22Rv1 (cell line): ENCODE data around the gene IL19.

Source experiments
- H3K27ac ChIP-seq: fragments of 450-650 bp; 2 replicates; pipeline ENCODE4 v1.5.1; 2017
- CTCF ChIP-seq: fragments of 450-650 bp; IDR thresholded peaks from 2 replicates; pipeline ENCODE4 v1.5.1; 2017; ENCODE audit warnings: mild to moderate bottlenecking
- ZFX ChIP-seq: fragments of 450-650 bp; IDR thresholded peaks from 2 replicates; pipeline ENCODE4 v1.6.1; 2017; ENCODE audit warnings: antibody characterized with exemption, borderline replicate concordance

IL19 gene

GRCh38 chr1:206834711-206835110, 64.1 kb downstream of the IL19 start:
- TF ChIP-seq ZFX (no peak), CTCF (no peak)

GRCh38 chr1:206835186-206835585, 64.6 kb downstream of the IL19 start:
- no peak for TF ChIP-seq ZFX
- no peak for TF ChIP-seq CTCF
- no peak overlapping the region for H3K27ac ChIP-seq

More at GRCh38 chr1:206834711-206835110, 64.1 kb downstream of the IL19 start:
- H3K27ac ChIP-seq = no peak overlapping the region

GRCh38 chr1:206836111-206836510, 65.5 kb downstream of the IL19 start:
- no peak overlapping the region for H3K27ac ChIP-seq
- TF ChIP-seq CTCF (no peak), ZFX (no peak)

GRCh38 chr1:206839006-206839560, 68.5 kb downstream of the IL19 start:
- H3K27ac ChIP-seq = no peak overlapping the region
- TF ChIP-seq ZFX (no peak), CTCF (no peak)

- TF ChIP-seq ZFX (no peak), CTCF (no peak)
- no peak overlapping the region for H3K27ac ChIP-seq
Observed at GRCh38 chr1:206839857-206840256, 69.3 kb downstream of the IL19 start.

- no peak overlapping the region for H3K27ac ChIP-seq
- TF ChIP-seq ZFX (no peak), CTCF (no peak)
Observed at GRCh38 chr1:206841609-206842323, 71.2 kb downstream of the IL19 start.

GRCh38 chr1:206842854-206843253, 72.3 kb downstream of the IL19 start:
- TF ChIP-seq CTCF (no peak), ZFX (no peak)
- no peak overlapping the region for H3K27ac ChIP-seq
